ENCODE results near the gene RNF13.
"Not testable (repeated sequence)": the region's sequence is repeated elsewhere in the genome, so short reads cannot be mapped to it uniquely, and the experiment has no call there.

The RNF13 gene

GRCh38 chr3:149838491-149838890 lies 25.5 kb downstream of the RNF13 start:
- DNase-seq (ENCODE audit: low spot score); FAIRE-seq: not testable (repeated sequence)

- FAIRE-seq; DNase-seq (ENCODE audit: low spot score): not testable (repeated sequence)
Measured at GRCh38 chr3:149839469-149839868, 26.5 kb downstream of the RNF13 start.

- no peak for DNase-seq (ENCODE audit: low spot score)
- FAIRE-seq: no peak
Measured at GRCh38 chr3:149839896-149840295, 26.9 kb downstream of the RNF13 start.

GRCh38 chr3:149843502-149843901 lies 30.5 kb downstream of the RNF13 start:
- no peak for DNase-seq (ENCODE audit: low spot score)
- no peak for FAIRE-seq

GRCh38 chr3:149844091-149844490 lies 31.1 kb downstream of the RNF13 start:
- no peak for DNase-seq (ENCODE audit: low spot score)
- FAIRE-seq: no peak

GRCh38 chr3:149845570-149846244 lies 32.7 kb downstream of the RNF13 start:
- FAIRE-seq (no peak), DNase-seq (ENCODE audit: low spot score) (no peak)

- no peak for FAIRE-seq
- no peak for DNase-seq (ENCODE audit: low spot score)
Measured at GRCh38 chr3:149848238-149848637, 35.2 kb downstream of the RNF13 start.

- DNase-seq (ENCODE audit: low spot score) (no peak), FAIRE-seq (no peak)
Measured at GRCh38 chr3:149848688-149849087, 35.7 kb downstream of the RNF13 start.

GRCh38 chr3:149850787-149851584 lies 38.0 kb downstream of the RNF13 start:
- no peak for DNase-seq (ENCODE audit: low spot score)
- FAIRE-seq: no peak

GRCh38 chr3:149858911-149859310 lies 45.9 kb downstream of the RNF13 start:
- DNase-seq (ENCODE audit: low spot score) (no peak), FAIRE-seq (no peak)

- FAIRE-seq (no peak), DNase-seq (ENCODE audit: low spot score) (no peak)
Measured at GRCh38 chr3:149860881-149861280, 47.9 kb downstream of the RNF13 start.

GRCh38 chr3:149867563-149867962 lies 54.5 kb downstream of the RNF13 start:
- FAIRE-seq: no peak
- DNase-seq (ENCODE audit: low spot score): no peak

- FAIRE-seq: peak; percentile 21
- no peak for DNase-seq (ENCODE audit: low spot score)
Measured at GRCh38 chr3:149871855-149872254, 58.8 kb downstream of the RNF13 start.

- DNase-seq (ENCODE audit: low spot score) (no peak), FAIRE-seq (no peak)
Measured at GRCh38 chr3:149872589-149872988, 59.6 kb downstream of the RNF13 start.

GRCh38 chr3:149877668-149878067 lies 64.7 kb downstream of the RNF13 start:
- FAIRE-seq (no peak), DNase-seq (ENCODE audit: low spot score) (no peak)

GRCh38 chr3:149879872-149880271 lies 66.9 kb downstream of the RNF13 start:
- DNase-seq (ENCODE audit: low spot score) (peak; percentile 29), FAIRE-seq (peak; percentile 61)

GRCh38 chr3:149881879-149882278 lies 68.9 kb downstream of the RNF13 start:
- DNase-seq (ENCODE audit: low spot score): no peak
- no peak for FAIRE-seq

- FAIRE-seq: no peak
- no peak for DNase-seq (ENCODE audit: low spot score)
Measured at GRCh38 chr3:149883134-149883533, 70.1 kb downstream of the RNF13 start.

- not testable (repeated sequence) for DNase-seq (ENCODE audit: low spot score); FAIRE-seq
Measured at GRCh38 chr3:149883860-149884259, 70.8 kb downstream of the RNF13 start.

- FAIRE-seq; DNase-seq (ENCODE audit: low spot score): not testable (repeated sequence)
Measured at GRCh38 chr3:149884848-149885247, 71.8 kb downstream of the RNF13 start.

- no peak for FAIRE-seq
- DNase-seq (ENCODE audit: low spot score): no peak
Measured at GRCh38 chr3:149886957-149887356, 73.9 kb downstream of the RNF13 start.

- no peak for FAIRE-seq
- no peak for DNase-seq (ENCODE audit: low spot score)
Measured at GRCh38 chr3:149891621-149892020, 78.6 kb downstream of the RNF13 start.

- no peak for DNase-seq (ENCODE audit: low spot score)
- FAIRE-seq: no peak
Measured at GRCh38 chr3:149892371-149892770, 79.4 kb downstream of the RNF13 start.
